Measurements from ENCODE around the gene TAF5L. TPM values are rescaled to one million over a fixed set of nuclear protein-coding genes. Genes with fewer than 3 reads are reported as not detected.

Gene TAF5L
- total RNA-seq, 2 experiments from 2014 or later = 30.3 to 32.9 TPM

GRCh38 chr1:229547542-229547941, 78.4 kb downstream of the TAF5L start:
- no peak overlapping the region for H3K4me3 ChIP-seq (ENCODE audit: low read depth, low read length, poor library complexity, severe bottlenecking)
- intact Hi-C loops (cut with micrococcal nuclease; ENCODE audit: unreplicated experiment) = no loop called here
- no TSS peak for BruUV-seq (replicated peaks)
- ChIA-PET CTCF (ENCODE audit: unreplicated experiment) (no interaction called here), POLR2A (interaction anchor here (0.6 to 1.0 kb wide), 3 partner anchors 74 to 1830 kb away, joined by 3 to 5 read pairs (median 3); no protein-coding TSS in a partner anchor)
- no peak for DNase-seq (ENCODE audit: low spot score)
- no peaks in the 10 kb centered on the region for H3K9me2 ChIP-seq (ENCODE audit: insufficient read depth, low read length)
- H3K36me3 ChIP-seq (ENCODE audit: insufficient read depth, low read length) = peaks cover 38% of the 10 kb centered on the region; the same call in 1 of the 2 replicates
- no peaks in the 10 kb centered on the region for H4K20me1 ChIP-seq (ENCODE audit: insufficient read depth, low read length)
- H3K4me2 ChIP-seq (ENCODE audit: low read length) = no peak overlapping the region
- no peak overlapping the region for H3K27ac ChIP-seq (ENCODE audit: low read depth, low read length, poor library complexity, severe bottlenecking)
- no peaks in the 10 kb centered on the region for H3K4me1 ChIP-seq (ENCODE audit: insufficient read depth, low read length, poor library complexity, severe bottlenecking)
- TF ChIP-seq CTCF (conservative IDR thresholded peaks at IDR 0.05; ENCODE audit: low read length) = no peak
- no peak for TF ChIP-seq EZH2phosphoT487 (IDR thresholded peaks at IDR 0.05; ENCODE audit: borderline replicate concordance, low read depth, low read length)
- no peak overlapping the region for H2AFZ ChIP-seq (ENCODE audit: low read length)
- H3K9me3 ChIP-seq (ENCODE audit: low read length) = no peaks in the 10 kb centered on the region
- H3K79me2 ChIP-seq (ENCODE audit: insufficient read depth, low read depth, low read length) = no peaks in the 10 kb centered on the region

- no peaks in the 10 kb centered on the region for H3K9me3 ChIP-seq (ENCODE audit: low read length)
- intact Hi-C loops (cut with micrococcal nuclease; ENCODE audit: unreplicated experiment) = no loop called here
- no peaks in the 10 kb centered on the region for H4K20me1 ChIP-seq (ENCODE audit: insufficient read depth, low read length)
- no peak for DNase-seq (ENCODE audit: low spot score)
- TF ChIP-seq EZH2phosphoT487 (IDR thresholded peaks at IDR 0.05; ENCODE audit: borderline replicate concordance, low read depth, low read length) = no peak
- TF ChIP-seq CTCF (conservative IDR thresholded peaks at IDR 0.05; ENCODE audit: low read length) = no peak
- no peak overlapping the region for H3K4me3 ChIP-seq (ENCODE audit: low read depth, low read length, poor library complexity, severe bottlenecking)
- no peak overlapping the region for H3K4me2 ChIP-seq (ENCODE audit: low read length)
- no TSS peak for BruUV-seq (replicated peaks)
- H3K79me2 ChIP-seq (ENCODE audit: insufficient read depth, low read depth, low read length) = no peaks in the 10 kb centered on the region
- ChIA-PET CTCF (ENCODE audit: unreplicated experiment) (no interaction called here), POLR2A (interaction anchor here (0.7 kb wide), 1 partner anchor 18 kb away, joined by 3 read pairs; no protein-coding TSS in a partner anchor)
- no peaks in the 10 kb centered on the region for H3K9me2 ChIP-seq (ENCODE audit: insufficient read depth, low read length)
- no peak overlapping the region for H2AFZ ChIP-seq (ENCODE audit: low read length)
- H3K4me1 ChIP-seq (ENCODE audit: insufficient read depth, low read length, poor library complexity, severe bottlenecking) = no peaks in the 10 kb centered on the region
- H3K27ac ChIP-seq (ENCODE audit: low read depth, low read length, poor library complexity, severe bottlenecking) = no peak overlapping the region
- H3K36me3 ChIP-seq (ENCODE audit: insufficient read depth, low read length) = peaks cover 61% of the 10 kb centered on the region; the same call in 1 of the 2 replicates
Observed at GRCh38 chr1:229544587-229544986, 81.3 kb downstream of the TAF5L start.

Small RNA genes within 50 kb of the gene (small RNA-seq; reads per million reads assigned to genes)
- gene HMGN2P19 (not detected), gene RNA5SP78 (0.21 reads per million)

Other genes with a start within 250 kb of the TAF5L start
- gene ACTA1, start 192.0 kb downstream of the TAF5L start, total RNA-seq (2014; rRNA removed; shearing (Covaris generic)) = not detected in 2 replicates
- gene ACTA1, start 192.0 kb downstream of the TAF5L start, total RNA-seq (2022) = not detected in 2 replicates
- gene NUP133, start 117.8 kb downstream of the TAF5L start, total RNA-seq (2014; rRNA removed; shearing (Covaris generic)) = 33.0 and 33.3 TPM in 2 replicates
- gene NUP133, start 117.8 kb downstream of the TAF5L start, total RNA-seq (2022) = 50.4 and 53.2 TPM in 2 replicates
- gene ABCB10, start 67.4 kb downstream of the TAF5L start, total RNA-seq (2014; rRNA removed; shearing (Covaris generic)) = 14.1 and 16.4 TPM in 2 replicates
- 25.4 and 27.2 TPM in 2 replicates for gene ABCB10, start 67.4 kb downstream of the TAF5L start, total RNA-seq (2022)
- 27.0 and 30.2 TPM in 2 replicates for gene URB2, start 125 bp upstream of the TAF5L start, total RNA-seq (2014; rRNA removed; shearing (Covaris generic))
- 17.3 and 25.1 TPM in 2 replicates for gene URB2, start 125 bp upstream of the TAF5L start, total RNA-seq (2022)